GM12878 (cell line): ENCODE data around the gene CTSK. TPM values are rescaled to one million over a fixed set of nuclear protein-coding genes. Genes with fewer than 3 reads are reported as not detected.

Experiments used
- CEBPB ChIP-seq, 2 experiments: fragments of 150-350 bp in 1 of 2; IDR thresholded peaks; 2 replicates each; pipeline ENCODE4 v1.6.1; 2012 to 2014; ENCODE audit warnings: low read depth in 2 of 2, low read length in 2 of 2, borderline replicate concordance in 1 of 2, inconsistent platforms in 1 of 2
- HDAC2 ChIP-seq: fragments of 200-600 bp; sonication (generic); IDR thresholded peaks from 2 replicates; pipeline ENCODE4 v1.6.1; 2017
- IKZF1 ChIP-seq: fragments of 450-650 bp; conservative IDR thresholded peaks from 2 replicates; pipeline ENCODE4 v1.6.1; 2017; ENCODE audit warnings: antibody characterized with exemption, mild to moderate bottlenecking
- IKZF2 ChIP-seq, 2 experiments: fragments of 450-650 bp; IDR thresholded peaks; 2 replicates each; pipeline ENCODE4 v1.6.1; 2017; ENCODE audit warnings: mild to moderate bottlenecking in 2 of 2, moderate library complexity in 2 of 2
- IRF4 ChIP-seq: IDR thresholded peaks from 2 replicates; pipeline ENCODE4 v1.6.1; 2011; ENCODE audit warnings: low read depth, low read length
- MEF2A ChIP-seq: IDR thresholded peaks from 2 replicates; pipeline ENCODE4 v1.6.1; 2011; ENCODE audit warnings: low read depth, mild to moderate bottlenecking, low read length, moderate library complexity; ENCODE audit not compliant: insufficient read depth
- MEF2B ChIP-seq: fragments of 450-650 bp; IDR thresholded peaks from 2 replicates; pipeline ENCODE4 v1.6.1; 2018; ENCODE audit warnings: mild to moderate bottlenecking, moderate library complexity; ENCODE audit not compliant: partially characterized antibody, poor library complexity, severe bottlenecking
- MXI1 ChIP-seq: fragments of 150-350 bp; IDR thresholded peaks from 2 replicates; pipeline ENCODE4 v1.6.1; 2011; ENCODE audit warnings: low read depth, mild to moderate bottlenecking, inconsistent platforms, low read length, improper control_type of control experiment
- NFIC ChIP-seq: IDR thresholded peaks from 2 replicates; pipeline ENCODE4 v1.6.1; 2012; ENCODE audit warnings: low read depth, mild to moderate bottlenecking, inconsistent platforms, low read length, moderate library complexity
- NFYB ChIP-seq: IDR thresholded peaks from 2 replicates; pipeline ENCODE4 v1.6.1; 2011; ENCODE audit warnings: low read depth, mild to moderate bottlenecking, low read length, improper control_type of control experiment, moderate library complexity; ENCODE audit not compliant: insufficient read depth
- NR2C2 ChIP-seq: IDR thresholded peaks from 2 replicates; pipeline ENCODE4 v1.6.1; 2011; ENCODE audit warnings: borderline replicate concordance, low read depth; ENCODE audit not compliant: control insufficient read depth, insufficient read length
- POU2F2 ChIP-seq: IDR thresholded peaks from 3 replicates; pipeline ENCODE4 v1.6.1; 2011; ENCODE audit warnings: low read depth, mild to moderate bottlenecking, low read length, borderline replicate concordance
- TCF12 ChIP-seq: IDR thresholded peaks from 2 replicates; pipeline ENCODE4 v1.6.1; 2011; ENCODE audit warnings: low read depth, mild to moderate bottlenecking, low read length
- polyA plus RNA-seq, 11 experiments: library from polyadenylated mRNA; depleted of rRNA in 4 of 11; unstranded in 6 of 11; stranded (reverse) in 5 of 11; fragments of >200 nt; fragmentation: Nextera tagmentation in 4 of 11; fragmentation: Illumina TruSeq in 1 of 11; extraction: Ambion mirVana in 4 of 11; extraction: Trizol in 1 of 11; gene quantifications; 1 replicate in 1 of 11; 2 replicates in 10 of 11; pipeline versions ENCODE4 v1.2.1 to v1.2.3, GENCODE V29; 2011 to 2016; ENCODE audit warnings: inconsistent platforms in 2 of 11, missing spikeins in 2 of 11, low read depth in 1 of 11
- total RNA-seq, 4 experiments: library from RNA; depleted of rRNA in 3 of 4; stranded (reverse); fragments of >200 nt in 3 of 4; fragmentation: Illumina TruSeq in 1 of 4; extraction: Trizol in 1 of 4; gene quantifications; 2 replicates each; pipeline versions ENCODE4 v1.2.1 to v1.2.3, GENCODE V29; 2013 to 2021
- TF ChIP-seq, protein P1 (sequence below): fragments of 450-650 bp; IDR thresholded peaks from 2 replicates; pipeline ENCODE4 v1.6.1; 2017; ENCODE audit warnings: mild to moderate bottlenecking, low read depth, inconsistent platforms; ENCODE audit not compliant: poor library complexity, severe bottlenecking

Gene CTSK
- total and polyA plus RNA-seq, 10 of the 15 experiments (the other 5 are each of a cell fraction or from before 2014, with no cell fraction given): 0.40 to 3.1 (median 0.83) TPM

DNA sequence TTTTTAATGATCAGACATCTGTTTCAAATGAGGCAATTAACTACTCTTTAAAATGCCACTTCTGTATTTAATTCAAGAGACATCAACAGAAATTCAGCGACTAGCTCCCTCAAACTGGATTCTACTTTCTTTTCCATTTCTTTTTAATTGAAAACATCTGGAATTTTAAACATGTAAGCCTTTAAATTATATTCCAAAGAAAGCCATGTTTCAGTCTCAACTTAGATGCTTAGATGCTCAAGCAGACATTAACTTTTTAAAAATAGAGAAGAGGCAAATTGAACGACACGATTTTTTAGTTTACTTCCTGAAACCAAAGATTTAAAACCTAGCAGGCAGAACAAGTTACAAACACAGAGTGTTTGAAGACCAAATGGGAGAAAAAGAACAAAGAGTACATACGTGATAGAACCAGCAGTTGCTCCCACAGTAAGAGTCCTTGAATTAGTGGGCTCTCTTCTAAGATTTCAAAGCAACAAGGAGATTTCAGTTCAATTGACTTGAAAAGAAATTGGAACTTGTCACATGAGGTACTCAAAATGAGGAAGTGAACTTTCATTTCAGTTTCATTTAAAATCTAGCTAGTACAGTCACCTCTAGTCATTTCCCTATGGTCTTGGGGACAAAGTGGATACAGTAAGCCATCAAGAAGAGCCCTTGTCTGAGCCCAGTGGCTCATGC lies 42.6 kb downstream of the CTSK start, which contains the start of gene CTSS (continued):
- TF ChIP-seq, protein P1, sequence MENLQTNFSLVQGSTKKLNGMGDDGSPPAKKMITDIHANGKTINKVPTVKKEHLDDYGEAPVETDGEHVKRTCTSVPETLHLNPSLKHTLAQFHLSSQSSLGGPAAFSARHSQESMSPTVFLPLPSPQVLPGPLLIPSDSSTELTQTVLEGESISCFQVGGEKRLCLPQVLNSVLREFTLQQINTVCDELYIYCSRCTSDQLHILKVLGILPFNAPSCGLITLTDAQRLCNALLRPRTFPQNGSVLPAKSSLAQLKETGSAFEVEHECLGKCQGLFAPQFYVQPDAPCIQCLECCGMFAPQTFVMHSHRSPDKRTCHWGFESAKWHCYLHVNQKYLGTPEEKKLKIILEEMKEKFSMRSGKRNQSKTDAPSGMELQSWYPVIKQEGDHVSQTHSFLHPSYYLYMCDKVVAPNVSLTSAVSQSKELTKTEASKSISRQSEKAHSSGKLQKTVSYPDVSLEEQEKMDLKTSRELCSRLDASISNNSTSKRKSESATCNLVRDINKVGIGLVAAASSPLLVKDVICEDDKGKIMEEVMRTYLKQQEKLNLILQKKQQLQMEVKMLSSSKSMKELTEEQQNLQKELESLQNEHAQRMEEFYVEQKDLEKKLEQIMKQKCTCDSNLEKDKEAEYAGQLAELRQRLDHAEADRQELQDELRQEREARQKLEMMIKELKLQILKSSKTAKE: peak; percentile 60
- TF ChIP-seq IRF4 (0 out of 2 replicates have a peak, but pooled peaks have one; percentile 47), TCF12 (no peak), NR2C2 (no peak), MEF2A (0 out of 2 replicates have a peak, but pooled peaks have one; percentile 6), IKZF1 (peak; percentile 70), CEBPB (IDR thresholded peaks at IDR 0.05; ENCODE audit: borderline replicate concordance in 1 of 2, low read depth in 2 of 2, low read length in 2 of 2) (peak in 1 of 2 experiments; percentile 62; a peak in 1 of 4 replicates), MXI1 (peak; percentile 69; the same call in 1 of the 2 replicates), NFIC (peak; percentile 60), IKZF2 (IDR thresholded peaks at IDR 0.05) (peak; percentile 79 to 83; a peak in 3 of 4 replicates), HDAC2 (no peak), MEF2B (no peak), POU2F2 (no peak), NFYB (no peak)
